Measurements from ENCODE around the gene PLXNA4.

The PLXNA4 gene

DNA sequence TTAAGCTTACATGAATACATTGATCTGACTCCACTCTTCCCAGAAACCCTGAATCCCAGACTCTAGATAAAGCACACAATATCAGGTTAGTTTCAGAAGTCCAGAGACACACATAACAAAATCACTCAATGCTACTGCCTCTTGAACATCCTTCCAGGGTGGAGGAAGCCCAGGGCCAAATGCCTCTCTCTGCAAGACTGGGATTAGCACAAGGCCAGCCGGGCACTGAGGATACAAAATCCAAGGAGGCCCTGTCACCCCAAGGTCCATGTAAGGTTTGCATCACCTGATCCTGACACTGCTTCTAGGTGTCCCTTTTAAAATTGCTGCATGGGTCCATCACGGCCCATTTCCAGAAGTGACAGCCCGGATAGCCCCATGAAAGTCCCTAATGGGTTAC lies 2.6 kb upstream of the PLXNA4 start:
- TF ChIP-seq SPI1 (IDR thresholded peaks at IDR 0.05; ENCODE audit: low read depth, low read length) = no peak
- TF ChIP-seq POU2F2 (IDR thresholded peaks at IDR 0.05; ENCODE audit: low read depth, low read length) = no peak
- no peak for TF ChIP-seq PAX5 (IDR thresholded peaks at IDR 0.05; ENCODE audit: insufficient read depth, low read length, severe bottlenecking)
- TF ChIP-seq POLR2AphosphoS5 (IDR thresholded peaks at IDR 0.05; ENCODE audit: low read depth, low read length) = no peak
- TF ChIP-seq TAF1 (IDR thresholded peaks at IDR 0.05; ENCODE audit: low read depth, low read length) = no peak
- TF ChIP-seq POLR2A (IDR thresholded peaks at IDR 0.05; ENCODE audit: low read depth, low read length) = no peak
- no peak for FAIRE-seq
- no peak for DNase-seq (ENCODE audit: insufficient read length, low spot score)

GRCh38 chr7:132578050-132578370 lies 1.7 kb upstream of the PLXNA4 start:
- no peak for FAIRE-seq
- TF ChIP-seq PAX5 (IDR thresholded peaks at IDR 0.05; ENCODE audit: insufficient read depth, low read length, severe bottlenecking) (no peak), POLR2A (IDR thresholded peaks at IDR 0.05; ENCODE audit: low read depth, low read length) (no peak), POLR2AphosphoS5 (IDR thresholded peaks at IDR 0.05; ENCODE audit: low read depth, low read length) (no peak), POU2F2 (IDR thresholded peaks at IDR 0.05; ENCODE audit: low read depth, low read length) (no peak), SPI1 (IDR thresholded peaks at IDR 0.05; ENCODE audit: low read depth, low read length) (no peak), TAF1 (IDR thresholded peaks at IDR 0.05; ENCODE audit: low read depth, low read length) (no peak)
- DNase-seq (ENCODE audit: insufficient read length, low spot score) = no peak

- no peak for TF ChIP-seq PAX5 (IDR thresholded peaks at IDR 0.05; ENCODE audit: insufficient read depth, low read length, severe bottlenecking)
- FAIRE-seq (no peak), DNase-seq (ENCODE audit: insufficient read length, low spot score) (peak; percentile 26)
These were observed 1.2 kb upstream of the PLXNA4 start for GRCh38 chr7:132577206-132578049.

- peak; percentile 17 for DNase-seq (ENCODE audit: insufficient read length, low spot score)
- FAIRE-seq = no peak
- TF ChIP-seq POLR2A (IDR thresholded peaks at IDR 0.05; ENCODE audit: low read depth, low read length) = no peak
- TF ChIP-seq TAF1 (IDR thresholded peaks at IDR 0.05; ENCODE audit: low read depth, low read length) = no peak
- TF ChIP-seq PAX5 (IDR thresholded peaks at IDR 0.05; ENCODE audit: insufficient read depth, low read length, severe bottlenecking) = no peak
- no peak for TF ChIP-seq POLR2AphosphoS5 (IDR thresholded peaks at IDR 0.05; ENCODE audit: low read depth, low read length)
- no peak for TF ChIP-seq POU2F2 (IDR thresholded peaks at IDR 0.05; ENCODE audit: low read depth, low read length)
- no peak for TF ChIP-seq SPI1 (IDR thresholded peaks at IDR 0.05; ENCODE audit: low read depth, low read length)
These were observed 433 bp upstream of the PLXNA4 start for GRCh38 chr7:132576721-132577085.

DNA sequence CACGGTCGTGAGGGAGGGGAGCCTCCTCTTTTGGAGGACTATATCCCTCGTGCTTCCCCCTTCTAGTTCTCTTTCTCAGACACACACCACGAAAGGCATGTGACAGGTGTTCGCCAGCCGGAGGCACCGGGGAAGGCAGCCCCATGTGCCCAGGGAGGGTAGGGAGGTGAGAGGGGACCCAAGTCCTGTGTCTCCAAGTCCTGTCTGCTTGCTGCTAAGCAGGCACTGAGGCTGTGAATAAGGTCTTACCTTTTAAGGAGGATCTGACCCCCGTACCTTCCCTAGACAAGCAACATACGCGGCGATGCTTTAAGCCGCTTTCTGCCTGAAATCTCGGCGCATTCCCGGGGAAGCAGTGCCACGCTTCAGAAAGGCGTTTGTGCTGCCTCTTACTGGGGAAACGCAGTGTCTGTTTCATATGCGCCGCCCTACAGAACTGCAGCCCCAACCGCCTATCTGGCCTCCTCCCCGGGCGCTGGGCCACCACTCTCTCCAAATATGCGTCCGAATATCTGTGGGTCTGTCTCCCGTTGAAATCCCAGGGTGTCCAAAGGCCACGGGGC lies 770 bp downstream of the PLXNA4 start:
- DNase-seq (ENCODE audit: insufficient read length, low spot score) (peak; percentile 19), FAIRE-seq (no peak)
- no peak for TF ChIP-seq SPI1 (IDR thresholded peaks at IDR 0.05; ENCODE audit: low read depth, low read length)
- TF ChIP-seq POLR2AphosphoS5 (IDR thresholded peaks at IDR 0.05; ENCODE audit: low read depth, low read length) = no peak

- no peak for TF ChIP-seq POLR2AphosphoS5 (IDR thresholded peaks at IDR 0.05; ENCODE audit: low read depth, low read length)
- no peak for TF ChIP-seq PAX5 (IDR thresholded peaks at IDR 0.05; ENCODE audit: insufficient read depth, low read length, severe bottlenecking)
- no peak for TF ChIP-seq SPI1 (IDR thresholded peaks at IDR 0.05; ENCODE audit: low read depth, low read length)
- no peak for TF ChIP-seq POLR2A (IDR thresholded peaks at IDR 0.05; ENCODE audit: low read depth, low read length)
- no peak for TF ChIP-seq POU2F2 (IDR thresholded peaks at IDR 0.05; ENCODE audit: low read depth, low read length)
- TF ChIP-seq TAF1 (IDR thresholded peaks at IDR 0.05; ENCODE audit: low read depth, low read length) = no peak
These were observed 2.0 kb downstream of the PLXNA4 start for GRCh38 chr7:132574223-132574622.

GRCh38 chr7:132573251-132573955 lies 2.9 kb downstream of the PLXNA4 start:
- TF ChIP-seq POLR2AphosphoS5 (IDR thresholded peaks at IDR 0.05; ENCODE audit: low read depth, low read length) (no peak), TAF1 (IDR thresholded peaks at IDR 0.05; ENCODE audit: low read depth, low read length) (no peak), POU2F2 (IDR thresholded peaks at IDR 0.05; ENCODE audit: low read depth, low read length) (no peak), SPI1 (IDR thresholded peaks at IDR 0.05; ENCODE audit: low read depth, low read length) (no peak), POLR2A (IDR thresholded peaks at IDR 0.05; ENCODE audit: low read depth, low read length) (no peak), PAX5 (IDR thresholded peaks at IDR 0.05; ENCODE audit: insufficient read depth, low read length, severe bottlenecking) (no peak)
- FAIRE-seq (no peak), DNase-seq (ENCODE audit: insufficient read length, low spot score) (no peak)

More at GRCh38 chr7:132574223-132574622, 2.0 kb downstream of the PLXNA4 start:
- no peak for DNase-seq (ENCODE audit: insufficient read length, low spot score)
- no peak for FAIRE-seq

DNA sequence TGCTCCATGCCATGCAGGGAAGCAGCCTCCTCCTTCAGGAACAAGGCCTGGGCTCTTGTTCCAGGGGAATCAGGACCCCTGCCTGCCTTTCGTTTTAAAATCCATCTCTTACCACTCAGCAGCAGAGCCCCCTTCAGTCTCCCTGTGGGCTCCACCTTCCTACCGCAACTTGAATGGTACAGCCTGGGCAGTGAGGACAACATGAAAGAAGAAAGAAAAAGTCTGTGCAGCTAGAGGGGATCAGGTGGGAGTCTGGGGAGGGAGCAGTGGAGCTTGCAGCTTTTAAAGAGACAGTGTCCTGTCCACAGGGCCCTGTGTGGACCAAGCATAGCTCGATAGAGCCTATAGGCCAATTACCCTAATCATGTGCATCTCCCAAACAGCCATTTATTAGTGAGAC lies 3.7 kb downstream of the PLXNA4 start:
- no peak for DNase-seq (ENCODE audit: insufficient read length, low spot score)
- TF ChIP-seq POLR2AphosphoS5 (IDR thresholded peaks at IDR 0.05; ENCODE audit: low read depth, low read length) (no peak), PAX5 (IDR thresholded peaks at IDR 0.05; ENCODE audit: insufficient read depth, low read length, severe bottlenecking) (no peak), POLR2A (IDR thresholded peaks at IDR 0.05; ENCODE audit: low read depth, low read length) (no peak), SPI1 (IDR thresholded peaks at IDR 0.05; ENCODE audit: low read depth, low read length) (no peak), TAF1 (IDR thresholded peaks at IDR 0.05; ENCODE audit: low read depth, low read length) (no peak), POU2F2 (IDR thresholded peaks at IDR 0.05; ENCODE audit: low read depth, low read length) (no peak)
- no peak for FAIRE-seq

- FAIRE-seq = no peak
These were observed 4.3 kb downstream of the PLXNA4 start for GRCh38 chr7:132571970-132572369.

More at GRCh38 chr7:132571970-132572369, 4.3 kb downstream of the PLXNA4 start:
- DNase-seq (ENCODE audit: insufficient read length, low spot score) = no peak
- TF ChIP-seq SPI1 (IDR thresholded peaks at IDR 0.05; ENCODE audit: low read depth, low read length) (no peak), POLR2AphosphoS5 (IDR thresholded peaks at IDR 0.05; ENCODE audit: low read depth, low read length) (no peak), TAF1 (IDR thresholded peaks at IDR 0.05; ENCODE audit: low read depth, low read length) (no peak), POU2F2 (IDR thresholded peaks at IDR 0.05; ENCODE audit: low read depth, low read length) (no peak), PAX5 (IDR thresholded peaks at IDR 0.05; ENCODE audit: insufficient read depth, low read length, severe bottlenecking) (no peak), POLR2A (IDR thresholded peaks at IDR 0.05; ENCODE audit: low read depth, low read length) (no peak)
